ENCODE measurements around the gene FPR3. TPM values are rescaled to one million over a fixed set of nuclear protein-coding genes. Genes with fewer than 3 reads are reported as not detected.

Gene FPR3
- total RNA-seq, 3 donors from 2014 or later = 3.9 to 20.0 (median 12.0) TPM

GRCh38 chr19:51807925-51808324 lies 13.0 kb downstream of the FPR3 start:
- no peak overlapping the region for H3K4me3 ChIP-seq
- no peaks in the 10 kb centered on the region for H3K9me3 ChIP-seq
- H3K27ac ChIP-seq = no peak overlapping the region
- no peak for TF ChIP-seq POLR2AphosphoS5 (IDR thresholded peaks at IDR 0.05)
- TF ChIP-seq POLR2A (IDR thresholded peaks at IDR 0.05) = no peak
- no peak for TF ChIP-seq CTCF (IDR thresholded peaks at IDR 0.05)
- no peaks in the 10 kb centered on the region for H3K4me1 ChIP-seq
- intact Hi-C loops (cut with DNase I; ENCODE audit: low total_unique reads) = no loop called here
- no peaks in the 10 kb centered on the region for H3K36me3 ChIP-seq
- H3K27me3 ChIP-seq = no peaks in the 10 kb centered on the region
- DNase-seq (ENCODE audit: low spot score in 2 of 2) = no peak

GRCh38 chr19:51808333-51808986 lies 13.5 kb downstream of the FPR3 start:
- intact Hi-C loops (cut with DNase I; ENCODE audit: low total_unique reads) = no loop called here
- no peak for DNase-seq (ENCODE audit: low spot score in 2 of 2)
- no peaks in the 10 kb centered on the region for H3K36me3 ChIP-seq
- H3K27ac ChIP-seq = no peak overlapping the region
- no peak overlapping the region for H3K4me3 ChIP-seq
- TF ChIP-seq POLR2A (IDR thresholded peaks at IDR 0.05) (no peak), POLR2AphosphoS5 (IDR thresholded peaks at IDR 0.05) (no peak)
- no peaks in the 10 kb centered on the region for H3K4me1 ChIP-seq
- H3K9me3 ChIP-seq = no peaks in the 10 kb centered on the region
- H3K27me3 ChIP-seq = no peaks in the 10 kb centered on the region

GRCh38 chr19:51809787-51810186 lies 14.8 kb downstream of the FPR3 start:
- DNase-seq (ENCODE audit: low spot score in 2 of 2) = no peak

GRCh38 chr19:51810223-51810622 lies 15.3 kb downstream of the FPR3 start:
- Histone ChIP-seq H3K27ac (no peak overlapping the region), H3K36me3 (no peaks in the 10 kb centered on the region), H3K4me1 (no peaks in the 10 kb centered on the region), H3K27me3 (no peaks in the 10 kb centered on the region), H3K9me3 (no peaks in the 10 kb centered on the region), H3K4me3 (no peak overlapping the region)
- DNase-seq (ENCODE audit: low spot score in 2 of 2) = no peak
- TF ChIP-seq POLR2A (IDR thresholded peaks at IDR 0.05) (no peak), POLR2AphosphoS5 (IDR thresholded peaks at IDR 0.05) (no peak), CTCF (IDR thresholded peaks at IDR 0.05) (no peak)
- intact Hi-C loops (cut with DNase I; ENCODE audit: low total_unique reads) = no loop called here

More at GRCh38 chr19:51809787-51810186, 14.8 kb downstream of the FPR3 start:
- Histone ChIP-seq H3K4me3 (no peak overlapping the region), H3K27me3 (no peaks in the 10 kb centered on the region), H3K36me3 (no peaks in the 10 kb centered on the region), H3K9me3 (no peaks in the 10 kb centered on the region), H3K27ac (no peak overlapping the region), H3K4me1 (no peaks in the 10 kb centered on the region)
- TF ChIP-seq POLR2AphosphoS5 (IDR thresholded peaks at IDR 0.05) (no peak), POLR2A (IDR thresholded peaks at IDR 0.05) (no peak), CTCF (IDR thresholded peaks at IDR 0.05) (no peak)
- intact Hi-C loops (cut with DNase I; ENCODE audit: low total_unique reads) = no loop called here

GRCh38 chr19:51811344-51811743 lies 16.4 kb downstream of the FPR3 start:
- TF ChIP-seq POLR2A (IDR thresholded peaks at IDR 0.05) (no peak), CTCF (IDR thresholded peaks at IDR 0.05) (no peak), POLR2AphosphoS5 (IDR thresholded peaks at IDR 0.05) (no peak)
- intact Hi-C loops (cut with DNase I; ENCODE audit: low total_unique reads) = no loop called here
- no peak overlapping the region for H3K4me3 ChIP-seq
- H3K4me1 ChIP-seq = no peaks in the 10 kb centered on the region
- no peak for DNase-seq (ENCODE audit: low spot score in 2 of 2)
- H3K27ac ChIP-seq = no peak overlapping the region
- no peaks in the 10 kb centered on the region for H3K36me3 ChIP-seq
- no peaks in the 10 kb centered on the region for H3K27me3 ChIP-seq
- H3K9me3 ChIP-seq = no peaks in the 10 kb centered on the region
